Neural progenitor cell (in vitro differentiated cells): ENCODE results near the gene TEK. TPM values are rescaled to one million over a fixed set of nuclear protein-coding genes. Genes with fewer than 3 reads are reported as not detected.

ENCODE experiments used
- DNase-seq: peaks from one replicate; pipeline ENCODE4 v3.0.0-alpha.2; 2016; ENCODE audit warnings: low spot score
- H2AFZ ChIP-seq: fragments of 200-600 bp; sonication (generic); replicated peaks from 2 replicates; pipeline ENCODE4 v1.6.1; 2016; ENCODE audit warnings: antibody characterized with exemption
- H3F3A ChIP-seq: fragments of 200-600 bp; sonication (generic); 2 replicates; pipeline ENCODE4 v1.6.1; 2016; ENCODE audit warnings: antibody characterized with exemption, low read depth
- H3K27ac ChIP-seq: fragments of 200-600 bp; sonication (generic); 2 replicates; pipeline ENCODE4 v1.5.1; 2016; ENCODE audit warnings: mild to moderate bottlenecking
- H3K27me3 ChIP-seq: fragments of 200-600 bp; sonication (generic); 2 replicates; pipeline ENCODE4 v1.6.1; 2016; ENCODE audit warnings: mild to moderate bottlenecking, moderate library complexity
- H3K36me3 ChIP-seq: fragments of 200-600 bp; sonication (generic); 2 replicates; pipeline ENCODE4 v1.5.1; 2016
- H3K4me1 ChIP-seq: fragments of 200-600 bp; sonication (generic); 2 replicates; pipeline ENCODE4 v1.6.1; 2016; ENCODE audit warnings: mixed run types
- H3K4me2 ChIP-seq: fragments of 200-600 bp; sonication (generic); 2 replicates; pipeline ENCODE4 v1.6.1; 2016
- H3K4me3 ChIP-seq: fragments of 200-600 bp; sonication (generic); 2 replicates; pipeline ENCODE4 v1.5.1; 2016
- H3K79me2 ChIP-seq: fragments of 200-600 bp; sonication (generic); 2 replicates; pipeline ENCODE4 v1.6.1; 2016; ENCODE audit warnings: low read depth
- H3K9ac ChIP-seq: fragments of 200-600 bp; sonication (generic); 2 replicates; pipeline ENCODE4 v1.6.1; 2016
- H3K9me3 ChIP-seq: fragments of 200-600 bp; sonication (generic); 2 replicates; pipeline ENCODE4 v1.5.1; 2016; ENCODE audit warnings: low read depth
- H4K20me1 ChIP-seq: fragments of 200-600 bp; sonication (generic); 2 replicates; pipeline ENCODE4 v1.6.1; 2016; ENCODE audit warnings: low read depth
- H3K27ac Mint-ChIP-seq: 3 replicates; pipeline ENCODE4 v1.8.0; 2021; ENCODE audit warnings: mixed read lengths
- H3K27me3 Mint-ChIP-seq: 2 replicates; pipeline ENCODE4 v1.8.0; 2022; ENCODE audit warnings: low read depth, mild to moderate bottlenecking, inconsistent platforms, moderate library complexity, mixed read lengths; ENCODE audit not compliant: insufficient read depth
- H3K36me3 Mint-ChIP-seq: 3 replicates; pipeline ENCODE4 v1.8.0; 2021; ENCODE audit warnings: mixed read lengths
- H3K4me1 Mint-ChIP-seq: 3 replicates; pipeline ENCODE4 v1.8.0; 2021; ENCODE audit warnings: mixed read lengths
- H3K4me3 Mint-ChIP-seq: 3 replicates; pipeline ENCODE4 v1.8.0; 2021; ENCODE audit warnings: mild to moderate bottlenecking, moderate library complexity, mixed read lengths
- H3K9me3 Mint-ChIP-seq: 3 replicates; pipeline ENCODE4 v1.8.0; 2020; ENCODE audit warnings: mixed read lengths
- CTCF ChIP-seq: fragments of 200-600 bp; sonication (generic); IDR thresholded peaks from 2 replicates; pipeline ENCODE4 v1.5.1; 2017; ENCODE audit warnings: antibody characterized with exemption, mild to moderate bottlenecking
- EZH2 ChIP-seq: fragments of 200-600 bp; sonication (generic); IDR thresholded peaks from 2 replicates; pipeline ENCODE4 v1.6.1; 2017; ENCODE audit warnings: antibody characterized with exemption, mild to moderate bottlenecking, moderate library complexity
- EZH2phosphoT487 ChIP-seq: fragments of 200-600 bp; sonication (generic); IDR thresholded peaks from 2 replicates; pipeline ENCODE4 v1.6.1; 2017; ENCODE audit warnings: antibody characterized with exemption
- total RNA-seq: library from RNA; depleted of rRNA; stranded (reverse); fragments of >200 nt; gene quantifications from 2 replicates; pipeline ENCODE4 v1.2.3, GENCODE V29; 2015; ENCODE audit warnings: low replicate concordance

TEK gene
- total RNA-seq, 1 donor from 2014 or later = 12.3 TPM

GRCh38 chr9:27188426-27188825 lies 79.4 kb downstream of the TEK start:
- Mint-ChIP-seq H3K4me1 (no peaks in the 10 kb centered on the region), H3K27me3 (peaks cover 2% of the 10 kb centered on the region), H3K9me3 (no peaks in the 10 kb centered on the region), H3K4me3 (no peak overlapping the region), H3K27ac (no peak overlapping the region), H3K36me3 (no peaks in the 10 kb centered on the region)
- Histone ChIP-seq H3K36me3 (no peaks in the 10 kb centered on the region), H2AFZ (no peak overlapping the region), H3K9ac (no peak overlapping the region), H3K27me3 (no peaks in the 10 kb centered on the region), H3K4me3 (no peak overlapping the region), H3F3A (no peaks in the 10 kb centered on the region), H3K4me2 (no peak overlapping the region), H3K4me1 (no peaks in the 10 kb centered on the region), H3K79me2 (no peaks in the 10 kb centered on the region), H4K20me1 (no peaks in the 10 kb centered on the region), H3K9me3 (no peaks in the 10 kb centered on the region), H3K27ac (no peak overlapping the region)
- TF ChIP-seq EZH2 = no peak
- no peak for TF ChIP-seq CTCF
- no peak for TF ChIP-seq EZH2phosphoT487
- DNase-seq = no peak

GRCh38 chr9:27189426-27189825 lies 80.4 kb downstream of the TEK start:
- H3F3A ChIP-seq = no peaks in the 10 kb centered on the region
- H3K27me3 ChIP-seq = no peaks in the 10 kb centered on the region
- H3K79me2 ChIP-seq = no peaks in the 10 kb centered on the region
- Mint-ChIP-seq H3K9me3 (no peaks in the 10 kb centered on the region), H3K27ac (no peak overlapping the region), H3K36me3 (no peaks in the 10 kb centered on the region), H3K4me3 (no peak overlapping the region), H3K27me3 (peaks cover 2% of the 10 kb centered on the region), H3K4me1 (no peaks in the 10 kb centered on the region)
- no peak overlapping the region for H3K4me2 ChIP-seq
- H3K4me3 ChIP-seq = no peak overlapping the region
- no peaks in the 10 kb centered on the region for H3K4me1 ChIP-seq
- H4K20me1 ChIP-seq = no peaks in the 10 kb centered on the region
- H3K36me3 ChIP-seq = no peaks in the 10 kb centered on the region
- DNase-seq = no peak
- H3K9ac ChIP-seq = no peak overlapping the region
- H3K27ac ChIP-seq = no peak overlapping the region
- no peaks in the 10 kb centered on the region for H3K9me3 ChIP-seq
- no peak for TF ChIP-seq EZH2phosphoT487
- TF ChIP-seq CTCF = no peak
- TF ChIP-seq EZH2 = no peak
- no peak overlapping the region for H2AFZ ChIP-seq

- H3K27ac ChIP-seq = no peak overlapping the region
- no peaks in the 10 kb centered on the region for H3F3A ChIP-seq
- H2AFZ ChIP-seq = no peak overlapping the region
- H3K9me3 Mint-ChIP-seq = no peaks in the 10 kb centered on the region
- H3K27ac Mint-ChIP-seq = no peak overlapping the region
- H3K27me3 Mint-ChIP-seq = peaks cover 2% of the 10 kb centered on the region
- H3K79me2 ChIP-seq = no peaks in the 10 kb centered on the region
- no peak overlapping the region for H3K4me3 ChIP-seq
- H3K4me1 ChIP-seq = no peaks in the 10 kb centered on the region
- H3K36me3 ChIP-seq = no peaks in the 10 kb centered on the region
- H4K20me1 ChIP-seq = no peaks in the 10 kb centered on the region
- H3K4me3 Mint-ChIP-seq = no peak overlapping the region
- no peaks in the 10 kb centered on the region for H3K9me3 ChIP-seq
- H3K36me3 Mint-ChIP-seq = no peaks in the 10 kb centered on the region
- no peaks in the 10 kb centered on the region for H3K27me3 ChIP-seq
- no peak for TF ChIP-seq CTCF
- TF ChIP-seq EZH2phosphoT487 = no peak
- TF ChIP-seq EZH2 = no peak
- DNase-seq = no peak
- H3K4me2 ChIP-seq = no peak overlapping the region
- no peaks in the 10 kb centered on the region for H3K4me1 Mint-ChIP-seq
- no peak overlapping the region for H3K9ac ChIP-seq
Measured at GRCh38 chr9:27192291-27192960, 83.4 kb downstream of the TEK start.
